Measurements from ENCODE around the gene MYADML2.

Gene MYADML2

GRCh38 chr17:81909231-81909630 lies 37.8 kb downstream of the MYADML2 start:
- Mint-ChIP-seq H3K9me3 (no peaks in the 10 kb centered on the region), H3K4me1 (ENCODE audit: low read depth) (peaks cover 12% of the 10 kb centered on the region), H3K27ac (no peak overlapping the region), H3K4me3 (peak overlapping the region; percentile 44), H3K27me3 (ENCODE audit: low read depth) (no peaks in the 10 kb centered on the region), H3K36me3 (ENCODE audit: low read depth) (peaks cover 10% of the 10 kb centered on the region)

DNA sequence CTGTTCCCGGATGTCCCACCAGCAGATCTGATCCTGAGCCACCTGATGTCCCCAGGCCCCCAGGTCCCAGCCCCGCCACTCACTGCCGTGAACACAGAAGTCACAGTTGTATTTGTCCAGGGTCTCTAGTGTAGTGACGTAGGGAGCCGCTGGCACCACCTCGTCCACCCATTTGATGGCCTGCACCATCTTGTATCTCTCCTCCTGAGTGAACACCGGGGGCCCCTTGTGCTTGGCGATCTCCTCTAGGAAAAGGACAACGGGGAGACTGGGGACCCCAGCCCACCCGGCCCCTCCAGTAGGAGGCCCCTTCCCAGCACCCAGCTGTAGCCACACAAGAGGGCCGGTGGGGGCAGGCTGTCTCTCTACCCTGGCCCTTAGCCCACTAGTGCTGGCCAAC lies 38.2 kb downstream of the MYADML2 start:
- peaks cover 12% of the 10 kb centered on the region for H3K4me1 Mint-ChIP-seq (ENCODE audit: low read depth)
- no peaks in the 10 kb centered on the region for H3K9me3 Mint-ChIP-seq
- H3K27me3 Mint-ChIP-seq (ENCODE audit: low read depth) = no peaks in the 10 kb centered on the region
- peaks cover 10% of the 10 kb centered on the region for H3K36me3 Mint-ChIP-seq (ENCODE audit: low read depth)
- no peak overlapping the region for H3K27ac Mint-ChIP-seq
- H3K4me3 Mint-ChIP-seq = peak overlapping the region; percentile 44

DNA sequence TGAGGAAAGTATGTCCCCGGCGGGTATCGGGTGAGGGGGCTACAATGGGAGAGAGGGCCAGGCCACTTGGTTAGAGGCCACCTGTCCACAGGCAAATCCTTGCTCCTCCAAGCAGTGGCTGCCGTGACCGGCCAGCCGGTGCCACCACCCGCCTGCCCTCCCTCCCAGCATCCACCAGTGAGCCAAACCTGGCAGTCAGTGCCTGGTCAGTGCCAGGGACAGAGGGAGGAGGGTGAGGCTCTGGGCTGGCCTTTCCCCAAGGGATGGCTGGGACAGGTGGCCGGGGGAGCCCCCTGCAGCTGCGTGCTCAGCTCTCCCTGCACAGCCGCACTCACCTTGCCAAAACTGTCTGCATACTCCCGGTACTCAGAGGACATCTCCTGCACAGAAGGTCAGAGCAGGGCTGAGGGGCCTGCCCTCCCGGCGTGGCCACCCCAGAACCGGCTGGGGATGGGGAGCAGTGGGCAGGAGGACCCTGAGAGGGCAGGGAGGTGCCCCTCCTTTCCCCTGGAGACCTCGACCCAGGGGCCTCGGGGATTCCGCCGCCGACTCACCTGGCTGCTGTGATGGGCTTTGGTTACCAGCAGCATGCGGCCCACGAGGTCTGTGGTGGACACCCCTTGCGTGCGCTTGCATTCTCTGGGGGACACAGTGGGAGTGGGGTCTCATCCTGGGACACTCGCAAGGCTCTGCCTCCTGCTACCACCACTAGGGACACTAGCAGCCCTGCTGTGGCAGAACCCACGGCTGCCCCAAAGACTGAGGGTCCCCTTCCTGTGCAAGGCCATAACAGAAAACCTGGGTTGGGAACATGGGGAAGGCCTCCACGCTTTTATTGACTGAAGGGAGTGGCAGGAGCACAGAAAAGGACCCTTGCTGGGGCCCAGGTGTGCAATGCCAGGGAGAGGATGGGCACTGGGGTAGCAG lies 39.6 kb downstream of the MYADML2 start:
- peaks cover 8% of the 10 kb centered on the region for H3K4me1 Mint-ChIP-seq (ENCODE audit: low read depth)
- H3K9me3 Mint-ChIP-seq = no peaks in the 10 kb centered on the region
- peaks cover 5% of the 10 kb centered on the region for H3K36me3 Mint-ChIP-seq (ENCODE audit: low read depth)

GRCh38 chr17:81906476-81907218 lies 40.4 kb downstream of the MYADML2 start:
- Mint-ChIP-seq H3K27me3 (ENCODE audit: low read depth) (no peaks in the 10 kb centered on the region), H3K27ac (no peak overlapping the region), H3K4me3 (no peak overlapping the region), H3K36me3 (ENCODE audit: low read depth) (peaks cover 3% of the 10 kb centered on the region), H3K9me3 (no peaks in the 10 kb centered on the region), H3K4me1 (ENCODE audit: low read depth) (peaks cover 4% of the 10 kb centered on the region)

More for the DNA sequence above, 39.6 kb downstream of the MYADML2 start:
- no peak overlapping the region for H3K27ac Mint-ChIP-seq
- H3K4me3 Mint-ChIP-seq = no peak overlapping the region
- H3K27me3 Mint-ChIP-seq (ENCODE audit: low read depth) = no peaks in the 10 kb centered on the region

- H3K27ac Mint-ChIP-seq = no peak overlapping the region
- H3K9me3 Mint-ChIP-seq = no peaks in the 10 kb centered on the region
- H3K4me3 Mint-ChIP-seq = no peak overlapping the region
- peaks cover 5% of the 10 kb centered on the region for H3K4me1 Mint-ChIP-seq (ENCODE audit: low read depth)
- H3K36me3 Mint-ChIP-seq (ENCODE audit: low read depth) = peaks cover 5% of the 10 kb centered on the region
- H3K27me3 Mint-ChIP-seq (ENCODE audit: low read depth) = peaks cover 5% of the 10 kb centered on the region
Measured at GRCh38 chr17:81905993-81906392, 41.0 kb downstream of the MYADML2 start.

DNA sequence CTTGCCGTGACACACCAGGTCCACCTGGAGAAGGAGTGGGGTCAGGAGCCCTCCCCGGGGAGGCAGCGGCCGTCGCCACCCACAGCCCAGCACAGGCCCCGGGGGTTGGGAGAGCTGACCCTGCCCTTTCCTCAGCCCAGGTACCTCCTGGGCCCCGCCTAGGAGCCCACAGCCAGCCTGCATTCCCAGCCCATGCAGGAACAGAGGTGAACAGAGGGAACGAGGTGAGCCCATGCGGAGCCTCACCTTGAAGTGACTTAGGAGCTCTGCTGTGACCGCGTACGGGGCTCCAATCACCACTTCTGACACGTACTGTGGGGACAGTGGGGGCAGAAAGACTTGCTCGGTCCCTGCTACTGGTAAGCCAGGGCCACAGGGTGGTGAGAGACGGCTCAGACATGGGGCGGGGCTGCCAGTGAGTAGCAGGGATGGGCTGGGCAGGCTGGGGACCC lies 41.6 kb downstream of the MYADML2 start:
- Mint-ChIP-seq H3K27ac (no peak overlapping the region), H3K9me3 (no peaks in the 10 kb centered on the region), H3K36me3 (ENCODE audit: low read depth) (peaks cover 5% of the 10 kb centered on the region), H3K4me1 (ENCODE audit: low read depth) (peaks cover 5% of the 10 kb centered on the region), H3K4me3 (no peak overlapping the region), H3K27me3 (ENCODE audit: low read depth) (peaks cover 8% of the 10 kb centered on the region)

GRCh38 chr17:81904600-81905423 lies 42.2 kb downstream of the MYADML2 start:
- Mint-ChIP-seq H3K4me1 (ENCODE audit: low read depth) (peaks cover 2% of the 10 kb centered on the region), H3K27ac (no peak overlapping the region), H3K4me3 (no peak overlapping the region), H3K9me3 (no peaks in the 10 kb centered on the region), H3K36me3 (ENCODE audit: low read depth) (peaks cover 5% of the 10 kb centered on the region), H3K27me3 (ENCODE audit: low read depth) (peaks cover 8% of the 10 kb centered on the region)

GRCh38 chr17:81903896-81904599 lies 43.0 kb downstream of the MYADML2 start:
- Mint-ChIP-seq H3K9me3 (no peaks in the 10 kb centered on the region), H3K27me3 (ENCODE audit: low read depth) (peaks cover 8% of the 10 kb centered on the region), H3K27ac (no peak overlapping the region), H3K4me1 (ENCODE audit: low read depth) (peaks cover 2% of the 10 kb centered on the region), H3K36me3 (ENCODE audit: low read depth) (peaks cover 6% of the 10 kb centered on the region), H3K4me3 (no peak overlapping the region)

DNA sequence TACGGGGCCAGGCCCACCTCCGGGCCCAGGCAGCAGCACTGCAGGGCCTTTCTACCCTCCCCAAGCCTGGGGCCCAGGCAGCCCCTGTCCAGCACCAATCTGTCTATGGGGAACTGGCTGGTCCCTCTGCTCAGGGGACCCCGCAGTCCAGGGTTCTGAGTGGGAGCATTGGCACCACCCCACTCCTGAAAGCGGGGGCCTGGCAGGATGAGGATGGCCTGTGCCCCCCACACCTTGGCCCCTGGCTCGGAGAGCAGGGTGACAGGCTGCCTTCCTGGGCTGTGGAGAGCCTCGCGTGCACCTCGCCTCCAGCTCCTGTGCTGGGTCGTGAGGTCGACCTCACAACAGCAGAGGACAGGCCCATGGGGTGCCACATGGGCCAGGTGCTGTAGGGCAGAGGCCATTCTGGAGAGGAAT lies 43.6 kb downstream of the MYADML2 start:
- H3K27ac Mint-ChIP-seq = no peak overlapping the region
- H3K27me3 Mint-ChIP-seq (ENCODE audit: low read depth) = peaks cover 8% of the 10 kb centered on the region
- H3K9me3 Mint-ChIP-seq = no peaks in the 10 kb centered on the region
- peaks cover 6% of the 10 kb centered on the region for H3K36me3 Mint-ChIP-seq (ENCODE audit: low read depth)
- no peak overlapping the region for H3K4me3 Mint-ChIP-seq
- peaks cover 2% of the 10 kb centered on the region for H3K4me1 Mint-ChIP-seq (ENCODE audit: low read depth)

DNA sequence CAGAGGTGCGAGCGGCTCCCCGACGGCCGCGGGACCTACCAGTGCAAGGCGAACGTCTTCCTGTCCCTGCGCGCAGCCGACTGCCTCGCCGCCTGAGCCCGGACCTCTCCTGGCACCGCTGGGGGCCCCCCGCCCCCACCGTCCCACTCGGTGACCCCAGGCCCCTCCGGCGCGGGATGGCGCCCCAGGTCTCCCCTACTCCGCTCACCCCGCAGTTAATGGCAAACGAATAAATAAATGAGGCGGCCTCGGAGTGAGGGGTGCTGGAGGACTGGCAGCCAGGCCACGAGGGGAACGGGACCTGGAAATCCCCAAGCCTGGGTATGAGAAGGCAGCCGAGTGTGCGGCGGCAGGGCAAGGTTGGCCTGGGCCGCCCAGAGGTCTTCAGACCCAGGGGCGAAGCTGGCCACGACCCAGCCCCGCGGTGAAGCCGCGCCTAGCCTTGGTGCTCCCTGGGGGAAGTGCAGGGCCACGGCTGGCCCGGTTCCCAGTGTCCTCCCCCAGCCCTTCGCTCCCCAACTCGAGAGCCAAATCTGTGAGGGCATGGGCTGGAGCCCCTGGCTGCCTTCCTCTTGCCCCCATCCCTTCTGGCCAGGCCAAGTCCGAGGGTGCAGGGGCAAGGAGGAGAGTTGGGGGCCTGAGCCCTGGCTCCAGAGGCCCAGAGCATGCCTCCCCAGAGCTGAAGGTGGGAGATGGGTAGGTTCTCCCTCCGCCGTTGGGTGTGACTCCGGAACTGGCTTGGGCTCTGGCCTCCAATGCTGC lies 44.2 kb downstream of the MYADML2 start:
- Mint-ChIP-seq H3K27ac (no peak overlapping the region), H3K4me1 (ENCODE audit: low read depth) (peaks cover 2% of the 10 kb centered on the region), H3K9me3 (no peaks in the 10 kb centered on the region), H3K27me3 (ENCODE audit: low read depth) (peaks cover 8% of the 10 kb centered on the region), H3K36me3 (ENCODE audit: low read depth) (peaks cover 6% of the 10 kb centered on the region), H3K4me3 (no peak overlapping the region)

DNA sequence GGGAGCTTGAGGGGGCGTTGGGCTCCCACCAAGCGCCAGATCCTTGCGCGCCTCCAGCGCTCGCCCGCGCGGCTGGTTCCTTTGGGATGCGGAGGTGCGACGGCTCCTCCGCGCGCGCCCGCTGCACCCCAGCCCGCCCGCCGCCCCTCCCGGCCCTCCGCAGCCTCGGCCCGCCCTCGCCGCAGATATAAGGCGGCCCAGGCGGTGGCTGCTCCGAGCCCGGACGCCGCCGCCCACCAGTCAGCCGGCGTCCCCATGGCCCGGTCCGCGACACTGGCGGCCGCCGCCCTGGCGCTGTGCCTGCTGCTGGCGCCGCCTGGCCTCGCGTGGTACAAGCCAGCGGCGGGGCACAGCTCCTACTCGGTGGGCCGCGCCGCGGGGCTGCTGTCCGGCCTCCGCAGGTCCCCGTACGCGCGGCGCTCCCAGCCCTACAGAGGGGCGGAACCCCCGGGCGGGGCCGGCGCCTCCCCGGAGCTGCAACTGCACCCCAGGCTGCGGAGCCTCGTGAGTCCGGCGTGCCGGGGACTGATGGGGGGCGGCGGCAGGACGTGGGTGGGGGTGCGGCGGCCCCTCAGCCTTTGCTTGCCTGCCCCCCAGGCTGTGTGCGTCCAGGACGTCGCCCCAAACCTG lies 44.9 kb downstream of the MYADML2 start, which contains the start of gene NPB:
NPB (plus strand) TSS at position 216 of the 630 bp plus-strand sequence; CDS start at position 256, 40 bp downstream.
- no peaks in the 10 kb centered on the region for H3K9me3 Mint-ChIP-seq
- no peak within 1 kb of the TSS for H3K4me3 Mint-ChIP-seq
- H3K27me3 Mint-ChIP-seq (ENCODE audit: low read depth) = peaks cover 8% of the 10 kb centered on the region
- H3K36me3 Mint-ChIP-seq (ENCODE audit: low read depth) = peaks cover 6% of the 10 kb centered on the region
- H3K4me1 Mint-ChIP-seq (ENCODE audit: low read depth) = peaks cover 2% of the 10 kb centered on the region
- no peak within 1 kb of the TSS for H3K27ac Mint-ChIP-seq

DNA sequence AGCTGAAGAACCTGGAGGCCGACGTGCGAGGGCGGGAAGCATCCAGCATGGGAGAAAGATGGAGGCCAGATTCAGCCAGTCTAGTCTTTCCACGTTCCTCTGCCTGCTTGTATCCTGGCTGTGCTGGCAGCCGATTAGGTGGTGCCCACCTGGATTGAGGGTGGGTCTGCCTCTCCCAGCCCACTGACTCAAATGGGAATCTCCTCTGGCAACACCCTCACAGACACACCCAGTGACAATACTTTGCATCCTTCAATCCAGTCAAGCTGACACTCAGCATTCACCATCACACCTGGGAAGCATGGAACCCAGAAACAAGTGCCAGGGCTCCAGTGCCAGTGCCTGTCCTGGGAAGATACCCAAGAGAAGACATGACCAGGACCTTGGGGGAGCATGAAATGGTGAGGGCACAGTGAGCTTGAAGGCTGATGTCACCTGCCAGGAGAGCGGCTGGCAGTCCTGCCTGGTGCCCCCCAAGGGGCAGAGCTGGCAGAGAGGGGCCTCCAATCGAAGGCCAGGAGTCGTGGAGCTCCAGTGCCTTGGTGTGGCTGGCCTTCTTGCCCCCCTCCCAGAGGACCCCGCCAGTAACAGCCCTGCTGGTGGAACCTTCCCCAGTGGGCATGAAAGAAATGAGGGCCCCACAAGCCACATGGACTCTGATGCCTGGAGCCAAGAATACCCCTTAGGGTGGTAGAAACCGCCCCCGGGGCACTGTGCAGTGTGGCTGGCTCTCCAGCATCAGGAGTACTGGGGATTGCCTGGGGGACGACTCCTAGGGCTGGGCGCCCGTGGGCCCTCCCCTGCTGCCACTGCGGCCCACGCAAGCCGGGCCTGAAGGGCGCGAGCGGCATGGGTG lies 45.6 kb downstream of the MYADML2 start:
- no peaks in the 10 kb centered on the region for H3K9me3 Mint-ChIP-seq
- H3K36me3 Mint-ChIP-seq (ENCODE audit: low read depth) = peaks cover 6% of the 10 kb centered on the region
- H3K4me3 Mint-ChIP-seq = no peak overlapping the region
- no peak overlapping the region for H3K27ac Mint-ChIP-seq
- peaks cover 8% of the 10 kb centered on the region for H3K27me3 Mint-ChIP-seq (ENCODE audit: low read depth)
- peaks cover 2% of the 10 kb centered on the region for H3K4me1 Mint-ChIP-seq (ENCODE audit: low read depth)
